GM12892 (cell line): Measurements from ENCODE around the gene ORC5.

Experiments used
- POLR2A ChIP-seq: IDR thresholded peaks from 2 replicates; pipeline ENCODE4 v1.6.1; 2011; ENCODE audit warnings: low read depth, low read length, control low read depth
- POLR2AphosphoS5 ChIP-seq: IDR thresholded peaks from 2 replicates; pipeline ENCODE4 v1.6.1; 2011; ENCODE audit warnings: low read depth, low read length, control low read depth

GRCh38 chr7:104160375-104160774 lies 47.4 kb downstream of the ORC5 start:
- TF ChIP-seq POLR2A (no peak), POLR2AphosphoS5 (no peak)
